BE2C (cell line): ENCODE results near the gene GPC5.

Experiments
- DNase-seq: peaks from one replicate; pipeline ENCODE4 v3.0.0-alpha.2; 2020
- H3K27me3 ChIP-seq: fragments of 250-450 bp; sonication (Bioruptor Pico); 2 replicates; pipeline ENCODE4 v1.5.1; 2020; ENCODE audit warnings: mild to moderate bottlenecking
- H3K36me3 ChIP-seq: fragments of 250-450 bp; sonication (Bioruptor Pico); 2 replicates; pipeline ENCODE4 v1.5.1; 2020; ENCODE audit warnings: mild to moderate bottlenecking
- H3K4me1 ChIP-seq: fragments of 250-450 bp; sonication (Bioruptor Pico); 2 replicates; pipeline ENCODE4 v1.5.1; 2020
- H3K4me3 ChIP-seq: 2 replicates; pipeline ENCODE4 v1.5.1; 2011; ENCODE audit warnings: low read depth, low read length
- H3K9me3 ChIP-seq: fragments of 250-450 bp; sonication (Bioruptor Pico); 2 replicates; pipeline ENCODE4 v1.5.1; 2020
- TF ChIP-seq, protein P1 (sequence below): IDR thresholded peaks from 2 replicates; pipeline ENCODE4 v1.5.1; 2012; ENCODE audit warnings: mild to moderate bottlenecking, low read depth, low read length

The GPC5 gene

DNA sequence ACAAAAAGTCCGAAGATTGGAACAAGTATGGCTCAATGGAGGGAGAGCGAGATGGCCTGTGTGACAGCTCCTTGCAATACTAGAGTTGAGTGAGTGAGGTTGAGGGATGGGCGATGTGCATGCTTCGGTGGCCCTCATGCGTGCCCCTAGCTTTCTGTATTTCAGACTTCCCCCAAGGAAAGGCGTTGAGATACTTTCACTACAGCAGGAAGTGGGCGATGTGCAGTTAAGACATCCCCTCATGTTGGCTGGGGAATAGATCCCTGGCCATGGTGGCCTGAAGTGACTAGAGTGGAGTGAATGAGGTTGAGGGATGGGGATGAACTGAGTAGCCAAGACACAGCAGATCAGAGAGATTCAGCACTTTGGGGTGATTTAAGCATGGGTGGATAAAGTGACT, 1194.3 kb downstream of the GPC5 start:
- TF ChIP-seq, protein P1, sequence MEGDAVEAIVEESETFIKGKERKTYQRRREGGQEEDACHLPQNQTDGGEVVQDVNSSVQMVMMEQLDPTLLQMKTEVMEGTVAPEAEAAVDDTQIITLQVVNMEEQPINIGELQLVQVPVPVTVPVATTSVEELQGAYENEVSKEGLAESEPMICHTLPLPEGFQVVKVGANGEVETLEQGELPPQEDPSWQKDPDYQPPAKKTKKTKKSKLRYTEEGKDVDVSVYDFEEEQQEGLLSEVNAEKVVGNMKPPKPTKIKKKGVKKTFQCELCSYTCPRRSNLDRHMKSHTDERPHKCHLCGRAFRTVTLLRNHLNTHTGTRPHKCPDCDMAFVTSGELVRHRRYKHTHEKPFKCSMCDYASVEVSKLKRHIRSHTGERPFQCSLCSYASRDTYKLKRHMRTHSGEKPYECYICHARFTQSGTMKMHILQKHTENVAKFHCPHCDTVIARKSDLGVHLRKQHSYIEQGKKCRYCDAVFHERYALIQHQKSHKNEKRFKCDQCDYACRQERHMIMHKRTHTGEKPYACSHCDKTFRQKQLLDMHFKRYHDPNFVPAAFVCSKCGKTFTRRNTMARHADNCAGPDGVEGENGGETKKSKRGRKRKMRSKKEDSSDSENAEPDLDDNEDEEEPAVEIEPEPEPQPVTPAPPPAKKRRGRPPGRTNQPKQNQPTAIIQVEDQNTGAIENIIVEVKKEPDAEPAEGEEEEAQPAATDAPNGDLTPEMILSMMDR: no peak
- Histone ChIP-seq H3K27me3 (no peaks in the 10 kb centered on the region), H3K36me3 (no peaks in the 10 kb centered on the region), H3K4me1 (no peaks in the 10 kb centered on the region), H3K4me3 (no peak overlapping the region), H3K9me3 (no peaks in the 10 kb centered on the region; the same call in 1 of the 2 replicates)
- no peak for DNase-seq

DNA sequence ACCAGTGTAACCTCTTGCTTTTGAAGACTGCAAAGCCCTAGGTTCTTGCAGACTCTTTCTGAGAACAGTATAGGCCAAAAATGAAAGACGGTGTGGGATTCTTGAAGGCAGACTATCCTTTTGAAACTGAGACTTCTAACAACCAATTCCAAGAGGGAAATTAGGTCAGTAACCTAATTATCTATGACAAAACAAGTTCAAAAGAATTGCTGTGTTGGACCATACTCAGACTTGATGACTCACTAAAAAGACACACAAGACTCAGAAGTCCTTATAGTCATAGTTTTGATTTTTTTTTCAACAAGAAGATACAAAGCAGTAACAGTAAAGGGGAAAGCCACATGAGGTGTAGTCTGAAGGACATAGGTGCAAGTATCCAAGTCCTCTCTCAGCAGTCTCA, 1204.1 kb downstream of the GPC5 start:
- TF ChIP-seq, protein P1: no peak
- Histone ChIP-seq H3K4me3 (no peak overlapping the region), H3K9me3 (no peaks in the 10 kb centered on the region), H3K27me3 (no peaks in the 10 kb centered on the region), H3K36me3 (no peaks in the 10 kb centered on the region), H3K4me1 (no peaks in the 10 kb centered on the region)
- DNase-seq: no peak

DNA sequence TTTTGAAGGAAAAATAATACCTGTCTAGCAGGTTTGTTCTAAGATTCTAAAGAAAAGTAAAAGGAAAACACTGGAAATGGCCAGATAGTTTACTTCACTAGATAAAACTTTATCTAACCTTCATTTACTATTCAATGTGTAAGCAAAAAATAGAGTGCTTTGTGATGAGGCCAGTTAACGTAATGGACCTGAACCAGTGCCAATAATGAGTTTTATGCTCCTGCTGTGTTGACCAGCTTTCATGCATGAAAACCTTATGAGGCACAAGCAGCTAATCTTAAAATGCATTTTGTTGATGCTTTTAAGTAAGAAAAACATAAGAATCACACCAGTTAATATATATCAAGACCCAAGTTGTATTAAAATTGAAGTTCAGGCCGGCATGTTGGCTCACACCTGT, 1211.0 kb downstream of the GPC5 start:
- Histone ChIP-seq H3K4me3 (no peak overlapping the region), H3K36me3 (no peaks in the 10 kb centered on the region), H3K9me3 (no peaks in the 10 kb centered on the region), H3K4me1 (no peaks in the 10 kb centered on the region), H3K27me3 (no peaks in the 10 kb centered on the region)
- TF ChIP-seq, protein P1: no peak
- DNase-seq: no peak

DNA sequence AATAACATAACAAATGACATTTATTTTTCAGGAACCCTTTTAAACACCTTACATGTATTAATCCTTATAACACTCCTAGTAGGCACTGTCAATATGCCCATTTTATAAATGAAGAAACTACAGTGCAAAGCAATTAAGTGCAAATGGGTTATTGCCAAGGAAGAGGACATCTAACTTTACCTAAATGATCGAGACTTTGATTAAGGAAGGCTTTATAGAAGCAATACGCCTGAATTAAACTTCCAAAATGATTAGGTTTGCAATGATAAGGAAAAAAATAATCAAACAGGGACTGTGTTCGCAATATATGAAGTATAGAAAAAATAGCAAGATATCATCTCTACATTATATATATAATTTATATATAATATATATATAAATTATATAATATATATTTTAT, 1214.5 kb downstream of the GPC5 start:
- Histone ChIP-seq H3K36me3 (no peaks in the 10 kb centered on the region), H3K4me1 (no peaks in the 10 kb centered on the region), H3K9me3 (no peaks in the 10 kb centered on the region), H3K4me3 (no peak overlapping the region), H3K27me3 (no peaks in the 10 kb centered on the region; the same call in 1 of the 2 replicates)
- TF ChIP-seq, protein P1: no peak
- DNase-seq: no peak

DNA sequence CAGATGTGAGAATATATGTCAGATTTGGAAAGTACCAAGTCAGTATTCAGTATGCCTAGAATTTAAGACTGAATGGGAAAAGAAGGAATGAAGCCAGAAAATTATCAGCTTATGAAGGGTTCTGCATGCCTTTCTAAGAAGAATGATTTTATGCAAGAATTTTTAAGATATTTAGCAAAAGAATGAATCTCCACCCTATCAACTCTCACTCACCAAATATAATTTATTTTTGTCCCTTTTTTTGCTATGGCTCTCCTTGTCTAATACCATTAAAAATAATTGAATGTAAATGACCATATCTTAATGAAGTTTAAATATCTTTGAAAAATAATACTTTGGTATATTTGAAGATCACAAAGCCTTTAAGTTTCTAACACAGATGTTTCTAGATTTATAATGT, 1215.5 kb downstream of the GPC5 start:
- DNase-seq: no peak
- no peaks in the 10 kb centered on the region for H3K4me1 ChIP-seq

DNA sequence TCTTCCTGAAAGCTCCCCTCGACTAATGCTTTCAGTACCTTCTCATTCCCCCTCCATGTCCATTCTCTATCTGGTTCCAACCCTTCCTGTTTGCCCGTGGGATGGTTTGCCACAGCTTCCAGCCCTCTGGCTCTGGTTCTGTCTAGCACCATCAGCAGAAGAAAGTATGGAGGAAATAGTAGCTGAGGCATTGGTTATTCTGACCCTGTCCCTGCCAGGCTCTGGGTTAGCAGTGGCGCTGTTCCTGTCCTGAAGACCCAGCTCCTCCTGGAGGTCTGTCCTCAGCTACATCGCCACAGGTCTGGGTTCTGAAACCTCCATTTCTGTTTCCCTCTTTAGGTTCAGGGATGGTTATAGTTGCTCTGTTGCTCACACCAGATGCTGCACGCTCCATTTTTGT, 1223.6 kb downstream of the GPC5 start:
- H3K4me1 ChIP-seq: no peaks in the 10 kb centered on the region
- H3K36me3 ChIP-seq: no peaks in the 10 kb centered on the region
- no peak overlapping the region for H3K4me3 ChIP-seq
- no peaks in the 10 kb centered on the region for H3K27me3 ChIP-seq
- H3K9me3 ChIP-seq: no peaks in the 10 kb centered on the region
- no peak for DNase-seq
- TF ChIP-seq, protein P1: no peak

More for the DNA sequence above, 1215.5 kb downstream of the GPC5 start:
- TF ChIP-seq, protein P1: no peak
- H3K9me3 ChIP-seq: no peaks in the 10 kb centered on the region
- no peak overlapping the region for H3K4me3 ChIP-seq
- no peaks in the 10 kb centered on the region for H3K36me3 ChIP-seq
- no peaks in the 10 kb centered on the region; the same call in 1 of the 2 replicates for H3K27me3 ChIP-seq
